Mammary microvascular endothelial cell (primary cell): ENCODE results near the gene RAB39A. TPM values are rescaled to one million over a fixed set of nuclear protein-coding genes. Genes with fewer than 3 reads are reported as not detected.

Experiments used
- total RNA-seq: library from RNA; depleted of rRNA; stranded (reverse); fragments of >200 nt; gene quantifications from 2 replicates; pipeline ENCODE4 v1.2.3, GENCODE V29; 2015

The RAB39A gene, protein sequence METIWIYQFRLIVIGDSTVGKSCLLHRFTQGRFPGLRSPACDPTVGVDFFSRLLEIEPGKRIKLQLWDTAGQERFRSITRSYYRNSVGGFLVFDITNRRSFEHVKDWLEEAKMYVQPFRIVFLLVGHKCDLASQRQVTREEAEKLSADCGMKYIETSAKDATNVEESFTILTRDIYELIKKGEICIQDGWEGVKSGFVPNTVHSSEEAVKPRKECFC
- total RNA-seq, result 0.60 TPM in 1 of 2 replicates, not detected in the other

DNA sequence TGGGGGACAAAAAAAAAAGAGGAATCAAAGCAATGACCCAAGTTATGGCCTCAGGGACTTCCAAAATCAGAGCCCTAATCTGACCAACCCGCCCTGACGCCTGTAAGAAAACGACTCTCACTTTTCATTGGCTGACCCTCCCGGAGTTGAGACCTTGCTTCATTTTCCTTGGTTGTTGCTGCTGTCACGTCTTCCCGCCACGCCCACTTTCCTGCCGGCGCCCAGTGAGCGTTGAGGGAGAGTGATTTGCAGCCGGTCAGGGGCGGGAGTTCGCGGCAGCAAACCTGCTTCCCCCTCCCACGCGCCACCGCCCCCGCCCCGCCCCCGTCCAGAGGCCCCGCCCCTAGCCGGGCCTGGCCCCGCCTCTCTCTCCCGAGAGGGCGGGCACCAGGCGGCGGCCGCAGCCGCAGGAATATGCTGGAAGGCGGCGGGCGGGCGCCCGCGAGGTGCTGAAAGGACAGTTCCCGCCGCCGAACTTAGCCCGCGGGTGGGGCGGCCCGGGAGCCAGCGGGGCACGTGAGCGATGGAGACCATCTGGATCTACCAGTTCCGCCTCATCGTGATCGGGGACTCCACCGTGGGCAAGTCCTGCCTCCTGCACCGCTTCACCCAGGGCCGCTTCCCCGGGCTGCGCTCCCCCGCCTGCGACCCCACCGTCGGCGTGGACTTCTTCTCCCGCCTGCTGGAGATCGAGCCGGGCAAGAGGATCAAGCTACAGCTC is at the start of gene RAB39A:
Gene RAB39A (plus strand): TSS at position 403 of the 721 bp plus-strand sequence. CDS start 121 bp downstream, at position 524.

DNA sequence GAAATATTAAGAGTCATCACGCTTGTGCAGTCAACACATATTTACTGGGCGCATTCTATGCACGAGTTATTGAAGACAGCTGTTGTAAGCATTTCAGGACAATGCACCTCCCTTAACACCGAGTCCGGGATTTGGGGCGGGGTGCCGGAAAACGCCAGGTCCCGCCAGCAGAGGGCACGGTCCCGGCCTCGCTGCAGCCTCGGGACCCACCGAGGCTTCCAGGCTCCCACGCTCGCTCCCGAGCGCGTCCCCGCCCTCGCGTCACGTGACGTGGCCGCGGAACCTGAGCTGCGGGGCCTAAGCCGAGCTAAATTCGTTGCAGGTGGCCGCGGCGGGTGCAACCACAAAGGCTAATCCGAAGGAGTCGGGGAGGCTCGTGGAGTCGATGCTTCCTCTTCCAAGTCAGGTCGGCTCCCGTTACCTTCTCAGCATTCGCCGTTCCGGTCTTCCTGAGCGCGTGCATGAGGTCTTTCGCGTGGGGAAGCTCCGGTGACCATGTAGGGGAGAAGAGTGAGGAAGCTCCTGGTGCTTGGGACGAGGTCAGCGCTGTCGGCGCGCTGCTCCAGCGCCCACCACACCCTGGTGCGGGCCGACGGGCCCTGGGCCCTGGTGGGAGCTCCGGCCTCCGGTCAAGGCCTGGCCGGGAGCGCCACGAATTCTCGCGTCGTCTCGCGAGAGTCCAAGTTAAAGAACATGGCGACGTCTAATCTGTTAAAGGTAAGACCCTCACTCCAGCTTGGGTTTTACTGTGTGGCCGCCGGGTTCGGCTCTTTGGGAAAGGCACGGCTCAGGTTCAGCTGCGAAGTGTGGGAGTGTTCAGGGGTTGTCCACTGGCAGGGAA is 80.6 kb downstream of the RAB39A start, which contains the start of gene CUL5:
Gene CUL5 (plus strand): TSS at position 243 of the 841 bp plus-strand sequence. CDS start 451 bp downstream, at position 694.

Other genes with a start within 250 kb of the RAB39A start
- gene SLN, start 216.4 kb upstream of the RAB39A start, total RNA-seq, result not detected in 2 replicates
- gene SLC35F2, start 69.7 kb upstream of the RAB39A start, total RNA-seq, result 36.6 and 42.5 TPM in 2 replicates
- gene CUL5, start 80.5 kb downstream of the RAB39A start, total RNA-seq, result 18.5 and 22.2 TPM in 2 replicates
- 193 and 238 TPM in 2 replicates for gene ACAT1, start 193.1 kb downstream of the RAB39A start, total RNA-seq